K562 (cell line): ENCODE data around the gene PAQR8. TPM values are rescaled to one million over a fixed set of nuclear protein-coding genes. Genes with fewer than 3 reads are reported as not detected.
A peak's percentile ranks its signal among the peaks of the same experiment; 100 is the strongest.

Experiments
- ARNT ChIP-seq, 2 experiments: fragments of 450-650 bp; IDR thresholded peaks; 2 replicates each; pipeline ENCODE4 v1.6.1; 2016; ENCODE audit warnings: mild to moderate bottlenecking in 1 of 2
- ATF1 ChIP-seq, 2 experiments: fragments of 450-650 bp in 1 of 2; IDR thresholded peaks; 2 replicates each; pipeline ENCODE4 v1.6.1; 2016; ENCODE audit warnings: missing compliant biosample characterization in 1 of 2, missing genetic modification characterization in 1 of 2
- ELF1 ChIP-seq: fragments of 200-800 bp; sonication (Bioruptor generic); IDR thresholded peaks from 2 replicates; pipeline ENCODE4 v1.6.1; 2016; ENCODE audit warnings: missing genetic modification characterization, missing compliant biosample characterization
- KLF16 ChIP-seq: IDR thresholded peaks from 2 replicates; pipeline ENCODE4 v1.6.1; 2016; ENCODE audit warnings: antibody characterized with exemption
- MCM7 ChIP-seq, 2 experiments: fragments of 450-650 bp; IDR thresholded peaks; 2 replicates each; pipeline ENCODE4 v1.6.1; 2016 to 2018
- RBM34 ChIP-seq: fragments of 200-400 bp; formaldehyde crosslinking; IDR thresholded peaks from 2 replicates; pipeline ENCODE4 v1.6.1; 2018; ENCODE audit warnings: low read length, borderline replicate concordance; ENCODE audit not compliant: insufficient read depth
- RFX1 ChIP-seq: fragments of 450-650 bp; IDR thresholded peaks from 2 replicates; pipeline ENCODE4 v1.6.1; 2016; ENCODE audit warnings: mild to moderate bottlenecking, moderate library complexity
- SAFB2 ChIP-seq: fragments of 200-400 bp; formaldehyde crosslinking; IDR thresholded peaks from 2 replicates; pipeline ENCODE4 v1.6.1; 2018; ENCODE audit warnings: borderline replicate concordance, low read length, low read depth, moderate library complexity; ENCODE audit not compliant: severe bottlenecking
- SMARCA4 ChIP-seq: fragments of 450-650 bp; IDR thresholded peaks from 2 replicates; pipeline ENCODE4 v1.6.1; 2016
- SRSF1 ChIP-seq: fragments of 200-400 bp; formaldehyde crosslinking; IDR thresholded peaks from 2 replicates; pipeline ENCODE4 v1.6.1; 2017; ENCODE audit warnings: mild to moderate bottlenecking, low read depth, low read length, moderate library complexity
- TCF3 ChIP-seq: sonication (generic); formaldehyde crosslinking; IDR thresholded peaks from 2 replicates; pipeline ENCODE4 v1.4.0; 2020; ENCODE audit warnings: mild to moderate bottlenecking, missing genetic modification reagents
- TEAD1 ChIP-seq, 2 experiments: fragments of 450-650 bp in 1 of 2; sonication (generic) in 1 of 2; formaldehyde crosslinking; IDR thresholded peaks; 2 replicates each; pipeline versions ENCODE4 v1.4.0 to v1.8.0; 2020 to 2022; ENCODE audit warnings: mild to moderate bottlenecking in 2 of 2, missing genetic modification reagents in 1 of 2
- TGIF2 ChIP-seq: sonication (generic); formaldehyde crosslinking; IDR thresholded peaks from 2 replicates; pipeline ENCODE4 v1.8.1; 2022; ENCODE audit warnings: mild to moderate bottlenecking, missing genetic modification reagents, moderate library complexity
- ZNF551 ChIP-seq: fragments of 250-450 bp; sonication (Bioruptor Pico); IDR thresholded peaks from 2 replicates; pipeline ENCODE4 v1.5.0; 2021; ENCODE audit warnings: mild to moderate bottlenecking, moderate library complexity
- polyA plus RNA-seq, 8 experiments: library from polyadenylated mRNA; depleted of rRNA in 4 of 8; stranded (reverse) in 5 of 8; unstranded in 3 of 8; fragments of >200 nt; fragmentation: Nextera tagmentation in 2 of 8; fragmentation: Illumina TruSeq in 1 of 8; extraction: Ambion mirVana in 2 of 8; extraction: Trizol in 1 of 8; gene quantifications; 2 replicates each; pipeline versions ENCODE4 v1.2.1 to v1.2.3, GENCODE V29; 2011 to 2014; ENCODE audit warnings: inconsistent platforms in 1 of 8, missing spikeins in 1 of 8
- total RNA-seq, 7 experiments: library from RNA; depleted of rRNA in 6 of 7; stranded (reverse); fragments of >200 nt in 6 of 7; fragmentation: Illumina TruSeq in 2 of 7; extraction: Trizol in 2 of 7; gene quantifications; 2 replicates each; pipeline versions ENCODE4 v1.2.1 to v1.2.3, GENCODE V29; 2011 to 2021; ENCODE audit warnings: low replicate concordance in 1 of 7
- TF ChIP-seq, protein P1 (sequence below): sonication (generic); formaldehyde crosslinking; IDR thresholded peaks from 2 replicates; pipeline ENCODE4 v1.8.1; 2022; ENCODE audit warnings: missing genetic modification reagents
- TF ChIP-seq, protein P2 (sequence below): fragments of 250-450 bp; sonication (Bioruptor Pico); IDR thresholded peaks from 2 replicates; pipeline ENCODE4 v1.9.0; 2021; ENCODE audit warnings: mild to moderate bottlenecking
- TF ChIP-seq, protein P3 (sequence below): fragments of 450-650 bp; IDR thresholded peaks from 2 replicates; pipeline ENCODE4 v1.6.1; 2014; ENCODE audit warnings: low read depth, mild to moderate bottlenecking, moderate library complexity, borderline replicate concordance

PAQR8 gene
- total and polyA plus RNA-seq, 9 of the 15 experiments (the other 6 are each of a cell fraction or from before 2014, with no cell fraction given) = 1.4 to 10.2 (median 3.5) TPM

DNA sequence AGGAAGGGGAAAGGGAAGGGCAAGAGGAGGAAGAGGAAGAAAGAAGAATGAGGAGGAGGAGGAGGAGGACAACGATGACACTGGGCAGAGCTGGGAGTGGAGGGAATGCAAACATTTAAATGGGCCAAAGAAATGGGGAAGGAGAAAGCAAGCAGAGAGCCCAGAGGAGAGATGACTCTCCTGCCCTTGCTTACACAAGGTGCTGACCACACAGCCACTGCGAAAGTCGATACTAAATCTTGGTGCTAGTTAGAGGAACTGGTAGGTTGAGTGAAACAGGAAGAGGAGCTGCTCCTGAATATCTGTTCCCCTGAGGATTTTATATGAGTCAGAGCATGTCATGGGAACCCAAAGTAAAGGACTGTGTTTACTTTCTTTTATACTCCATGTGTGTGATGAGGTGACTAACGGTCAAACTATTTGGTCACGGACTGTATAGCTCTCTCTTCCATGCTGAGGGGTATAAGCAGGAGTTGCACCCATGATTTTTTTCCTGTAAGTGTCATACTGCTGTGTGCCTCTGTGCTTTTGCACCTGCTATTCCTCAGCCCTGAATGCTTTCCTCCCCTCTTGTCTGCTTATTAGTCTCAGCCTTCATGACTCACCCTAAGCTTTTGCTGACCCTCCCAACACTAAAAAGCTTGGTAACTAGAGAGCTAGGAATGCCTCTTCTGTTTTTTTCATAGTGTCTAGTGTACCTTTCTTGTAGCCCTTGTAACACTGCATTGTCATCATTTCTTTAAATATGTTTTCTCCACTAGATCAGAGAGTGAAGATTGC, 9.5 kb upstream of the PAQR8 start (continued):
- TF ChIP-seq, protein P1, sequence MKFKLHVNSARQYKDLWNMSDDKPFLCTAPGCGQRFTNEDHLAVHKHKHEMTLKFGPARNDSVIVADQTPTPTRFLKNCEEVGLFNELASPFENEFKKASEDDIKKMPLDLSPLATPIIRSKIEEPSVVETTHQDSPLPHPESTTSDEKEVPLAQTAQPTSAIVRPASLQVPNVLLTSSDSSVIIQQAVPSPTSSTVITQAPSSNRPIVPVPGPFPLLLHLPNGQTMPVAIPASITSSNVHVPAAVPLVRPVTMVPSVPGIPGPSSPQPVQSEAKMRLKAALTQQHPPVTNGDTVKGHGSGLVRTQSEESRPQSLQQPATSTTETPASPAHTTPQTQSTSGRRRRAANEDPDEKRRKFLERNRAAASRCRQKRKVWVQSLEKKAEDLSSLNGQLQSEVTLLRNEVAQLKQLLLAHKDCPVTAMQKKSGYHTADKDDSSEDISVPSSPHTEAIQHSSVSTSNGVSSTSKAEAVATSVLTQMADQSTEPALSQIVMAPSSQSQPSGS (CRISPR knock-in tag) = no peak
- TF ChIP-seq SMARCA4 (peak; percentile 76; the same call in 1 of the 2 replicates), ATF1 (CRISPR knock-in tag; IDR thresholded peaks at IDR 0.05) (no peak), ATF1 (tag; IDR thresholded peaks at IDR 0.05) (peak; percentile 16; the same call in 1 of the 2 replicates), ZNF551 (no peak), RFX1 (peak; percentile 46), TCF3 (peak; percentile 37; the same call in 1 of the 2 replicates), ELF1 (tag) (peak; percentile 59; the same call in 1 of the 2 replicates), RBM34 (no peak), SAFB2 (no peak), ARNT (IDR thresholded peaks at IDR 0.05) (no peak), KLF16 (no peak), SRSF1 (no peak), TEAD1 (CRISPR knock-in tag; IDR thresholded peaks at IDR 0.05) (peak in 1 of 2 experiments; percentile 65; a peak in 1 of 4 replicates), TGIF2 (no peak), MCM7 (IDR thresholded peaks at IDR 0.05) (no peak)
- TF ChIP-seq, protein P2, sequence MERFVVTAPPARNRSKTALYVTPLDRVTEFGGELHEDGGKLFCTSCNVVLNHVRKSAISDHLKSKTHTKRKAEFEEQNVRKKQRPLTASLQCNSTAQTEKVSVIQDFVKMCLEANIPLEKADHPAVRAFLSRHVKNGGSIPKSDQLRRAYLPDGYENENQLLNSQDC = no peak
- TF ChIP-seq, protein P3, sequence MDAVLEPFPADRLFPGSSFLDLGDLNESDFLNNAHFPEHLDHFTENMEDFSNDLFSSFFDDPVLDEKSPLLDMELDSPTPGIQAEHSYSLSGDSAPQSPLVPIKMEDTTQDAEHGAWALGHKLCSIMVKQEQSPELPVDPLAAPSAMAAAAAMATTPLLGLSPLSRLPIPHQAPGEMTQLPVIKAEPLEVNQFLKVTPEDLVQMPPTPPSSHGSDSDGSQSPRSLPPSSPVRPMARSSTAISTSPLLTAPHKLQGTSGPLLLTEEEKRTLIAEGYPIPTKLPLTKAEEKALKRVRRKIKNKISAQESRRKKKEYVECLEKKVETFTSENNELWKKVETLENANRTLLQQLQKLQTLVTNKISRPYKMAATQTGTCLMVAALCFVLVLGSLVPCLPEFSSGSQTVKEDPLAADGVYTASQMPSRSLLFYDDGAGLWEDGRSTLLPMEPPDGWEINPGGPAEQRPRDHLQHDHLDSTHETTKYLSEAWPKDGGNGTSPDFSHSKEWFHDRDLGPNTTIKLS = no peak
